Measurements from ENCODE around the gene FMN2. TPM values are rescaled to one million over a fixed set of nuclear protein-coding genes. Genes with fewer than 3 reads are reported as not detected.

FMN2 gene
- total and polyA plus RNA-seq, 8 donors, result 0.20 to 2.1 (median 1.2) TPM

- TF ChIP-seq, protein P1, sequence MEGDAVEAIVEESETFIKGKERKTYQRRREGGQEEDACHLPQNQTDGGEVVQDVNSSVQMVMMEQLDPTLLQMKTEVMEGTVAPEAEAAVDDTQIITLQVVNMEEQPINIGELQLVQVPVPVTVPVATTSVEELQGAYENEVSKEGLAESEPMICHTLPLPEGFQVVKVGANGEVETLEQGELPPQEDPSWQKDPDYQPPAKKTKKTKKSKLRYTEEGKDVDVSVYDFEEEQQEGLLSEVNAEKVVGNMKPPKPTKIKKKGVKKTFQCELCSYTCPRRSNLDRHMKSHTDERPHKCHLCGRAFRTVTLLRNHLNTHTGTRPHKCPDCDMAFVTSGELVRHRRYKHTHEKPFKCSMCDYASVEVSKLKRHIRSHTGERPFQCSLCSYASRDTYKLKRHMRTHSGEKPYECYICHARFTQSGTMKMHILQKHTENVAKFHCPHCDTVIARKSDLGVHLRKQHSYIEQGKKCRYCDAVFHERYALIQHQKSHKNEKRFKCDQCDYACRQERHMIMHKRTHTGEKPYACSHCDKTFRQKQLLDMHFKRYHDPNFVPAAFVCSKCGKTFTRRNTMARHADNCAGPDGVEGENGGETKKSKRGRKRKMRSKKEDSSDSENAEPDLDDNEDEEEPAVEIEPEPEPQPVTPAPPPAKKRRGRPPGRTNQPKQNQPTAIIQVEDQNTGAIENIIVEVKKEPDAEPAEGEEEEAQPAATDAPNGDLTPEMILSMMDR (IDR thresholded peaks at IDR 0.05), result no peak
Observed at GRCh38 chr1:240074422-240074821, 17.3 kb upstream of the FMN2 start.

GRCh38 chr1:240074908-240075307, 16.8 kb upstream of the FMN2 start:
- Histone ChIP-seq H3K9me3 (peaks cover 0 to 15% of the 10 kb centered on the region in 2 donors), H3K36me3 (no peaks in the 10 kb centered on the region), H3K4me1 (no peaks in the 10 kb centered on the region), H3K4me3 (no peak overlapping the region), H3K27ac (no peak overlapping the region), H3K27me3 (no peaks in the 10 kb centered on the region)
- TF ChIP-seq, protein P1 (IDR thresholded peaks at IDR 0.05), result no peak
- DNase-seq (no peak), ATAC-seq (no peak)
- intact Hi-C loops (cut with DNase I), result no loop called here

More at GRCh38 chr1:240074422-240074821, 17.3 kb upstream of the FMN2 start:
- no peaks in the 10 kb centered on the region for H3K27me3 ChIP-seq
- DNase-seq, result no peak
- no peak for ATAC-seq
- intact Hi-C loops (cut with DNase I), result no loop called here
- peaks cover 0 to 15% of the 10 kb centered on the region in 2 donors for H3K9me3 ChIP-seq
- H3K4me3 ChIP-seq, result no peak overlapping the region
- H3K36me3 ChIP-seq, result no peaks in the 10 kb centered on the region
- H3K27ac ChIP-seq, result no peak overlapping the region
- no peaks in the 10 kb centered on the region for H3K4me1 ChIP-seq

DNA sequence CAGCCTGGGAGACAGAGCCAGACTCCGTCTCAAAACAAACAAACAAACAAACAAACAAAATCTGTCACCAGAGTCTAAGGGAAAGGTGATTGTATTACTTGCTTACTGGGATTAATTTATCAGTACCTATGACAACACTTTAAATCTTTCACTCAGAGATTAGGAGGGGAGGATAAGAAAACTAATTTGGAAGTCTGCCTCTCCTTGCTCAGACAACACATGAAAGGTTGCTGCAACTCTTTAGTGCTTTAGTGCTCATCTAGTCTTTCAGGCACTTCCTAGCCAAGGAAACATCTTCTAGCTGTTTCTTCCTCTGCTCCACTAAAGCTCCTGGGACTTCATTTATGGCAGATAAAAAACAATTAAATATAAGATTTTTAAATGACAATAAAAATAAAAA, 7.3 kb upstream of the FMN2 start:
- H3K27ac ChIP-seq, result no peak overlapping the region
- no peaks in the 10 kb centered on the region for H3K4me1 ChIP-seq
- H3K27me3 ChIP-seq, result peaks cover under 1 to 27% of the 10 kb centered on the region in 2 donors
- H3K9me3 ChIP-seq, result peaks cover 0 to 1% of the 10 kb centered on the region in 2 donors
- H3K4me3 ChIP-seq, result no peak overlapping the region
- intact Hi-C loops (cut with DNase I), result no loop called here
- H3K36me3 ChIP-seq, result no peaks in the 10 kb centered on the region
- ATAC-seq (no peak), DNase-seq (no peak)
- TF ChIP-seq, protein P1 (IDR thresholded peaks at IDR 0.05), result no peak

DNA sequence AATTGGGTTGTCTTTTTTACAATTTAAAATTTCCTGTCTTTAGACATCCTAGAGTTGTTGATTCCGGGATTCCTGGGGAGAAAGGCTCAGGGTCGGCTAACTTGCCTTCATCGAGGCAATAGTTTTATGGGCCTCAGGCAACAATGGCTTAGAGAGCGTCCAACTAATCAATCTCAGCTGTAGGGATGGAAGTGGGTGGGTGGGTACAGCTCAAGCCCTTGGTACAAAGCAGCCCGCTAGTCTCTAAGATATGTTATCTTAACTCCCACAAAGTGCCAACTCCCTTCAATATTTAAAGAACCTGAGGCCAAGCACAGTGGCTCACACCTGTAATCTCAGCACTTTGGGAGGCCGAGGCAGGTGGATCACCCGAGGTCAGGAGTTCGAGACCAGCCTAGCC, 6.9 kb upstream of the FMN2 start:
- DNase-seq (no peak), ATAC-seq (no peak)
- peaks cover 5 to 31% of the 10 kb centered on the region in 2 donors for H3K27me3 ChIP-seq
- H3K9me3 ChIP-seq, result no peaks in the 10 kb centered on the region
- H3K4me1 ChIP-seq, result no peaks in the 10 kb centered on the region
- H3K36me3 ChIP-seq, result no peaks in the 10 kb centered on the region
- intact Hi-C loops (cut with DNase I), result no loop called here
- no peak overlapping the region for H3K4me3 ChIP-seq
- TF ChIP-seq, protein P1 (IDR thresholded peaks at IDR 0.05), result no peak
- H3K27ac ChIP-seq, result no peak overlapping the region

GRCh38 chr1:240086726-240087125, 5.0 kb upstream of the FMN2 start:
- no peaks in the 10 kb centered on the region for H3K36me3 ChIP-seq
- peaks cover 0 to under 1% of the 10 kb centered on the region in 2 donors for H3K4me1 ChIP-seq
- intact Hi-C loops (cut with DNase I), result no loop called here
- H3K4me3 ChIP-seq, result no peak overlapping the region
- H3K27me3 ChIP-seq, result peaks cover 25 to 51% of the 10 kb centered on the region in 2 donors
- TF ChIP-seq, protein P1 (IDR thresholded peaks at IDR 0.05), result no peak
- no peak for DNase-seq
- no peak for ATAC-seq
- no peaks in the 10 kb centered on the region for H3K9me3 ChIP-seq
- H3K27ac ChIP-seq, result no peak overlapping the region

Data from left lung (tissue), 10 donors.